ENCODE results near the gene CLSTN2.

The CLSTN2 gene

GRCh38 chr3:140529096-140529495 is 594.1 kb downstream of the CLSTN2 start:
- no peak for DNase-seq

- DNase-seq, result no peak
These were observed 594.6 kb downstream of the CLSTN2 start for GRCh38 chr3:140529558-140529957.

- DNase-seq, result no peak
These were observed 595.1 kb downstream of the CLSTN2 start for GRCh38 chr3:140530131-140530530.

GRCh38 chr3:140530603-140531002 is 595.6 kb downstream of the CLSTN2 start:
- no peak for DNase-seq

- no peak for DNase-seq
These were observed 597.9 kb downstream of the CLSTN2 start for GRCh38 chr3:140532793-140533330.

GRCh38 chr3:140536926-140537726 is 602.1 kb downstream of the CLSTN2 start:
- DNase-seq, result no peak

GRCh38 chr3:140537727-140538082 is 602.7 kb downstream of the CLSTN2 start:
- no peak for DNase-seq

- DNase-seq, result no peak
These were observed 605.3 kb downstream of the CLSTN2 start for GRCh38 chr3:140540262-140540661.

GRCh38 chr3:140541975-140542653 is 607.1 kb downstream of the CLSTN2 start:
- DNase-seq, result no peak

GRCh38 chr3:140545197-140545596 is 610.2 kb downstream of the CLSTN2 start:
- no peak for DNase-seq

- no peak for DNase-seq
These were observed 610.8 kb downstream of the CLSTN2 start for GRCh38 chr3:140545756-140546155.

GRCh38 chr3:140546649-140547048 is 611.7 kb downstream of the CLSTN2 start:
- no peak for DNase-seq

GRCh38 chr3:140552403-140552802 is 617.4 kb downstream of the CLSTN2 start:
- no peak for DNase-seq

GRCh38 chr3:140552898-140553297 is 617.9 kb downstream of the CLSTN2 start:
- DNase-seq, result no peak

- no peak for DNase-seq
These were observed 618.6 kb downstream of the CLSTN2 start for GRCh38 chr3:140553591-140553990.

- DNase-seq, result no peak
These were observed 620.7 kb downstream of the CLSTN2 start for GRCh38 chr3:140555666-140556065.

- no peak for DNase-seq
These were observed 622.5 kb downstream of the CLSTN2 start for GRCh38 chr3:140557476-140557875.

- DNase-seq, result no peak
These were observed 624.6 kb downstream of the CLSTN2 start for GRCh38 chr3:140559546-140559945.

GRCh38 chr3:140563206-140563760 is 628.3 kb downstream of the CLSTN2 start:
- DNase-seq, result no peak

GRCh38 chr3:140568131-140568530 is 633.1 kb downstream of the CLSTN2 start:
- DNase-seq, result no peak

GRCh38 chr3:140568842-140569520 is 634.0 kb downstream of the CLSTN2 start:
- no peak for DNase-seq

- DNase-seq, result no peak
These were observed 635.6 kb downstream of the CLSTN2 start for GRCh38 chr3:140570602-140571001.

- no peak for DNase-seq
These were observed 636.9 kb downstream of the CLSTN2 start for GRCh38 chr3:140571836-140572235.

All from activated CD8-positive, alpha-beta memory T cell treated with anti-CD3 and anti-CD28 coated beads for 24 hours (primary cell).